ENCODE data around the gene RAB36. TPM values are rescaled to one million over a fixed set of nuclear protein-coding genes. Genes with fewer than 3 reads are reported as not detected.
"Not testable (repeated sequence)": the region's sequence is repeated elsewhere in the genome, so short reads cannot be mapped to it uniquely, and the experiment has no call there.

Gene RAB36
- total RNA-seq, 2 experiments from 2014 or later: 0.27 to 0.31 TPM

- POLR2A ChIA-PET: no interaction called here
- no peak overlapping the region for H3K4me3 Mint-ChIP-seq
- no peaks in the 10 kb centered on the region for H3K4me1 Mint-ChIP-seq
Observed at GRCh38 chr22:23127055-23127756, 18.1 kb upstream of the RAB36 start.

DNA sequence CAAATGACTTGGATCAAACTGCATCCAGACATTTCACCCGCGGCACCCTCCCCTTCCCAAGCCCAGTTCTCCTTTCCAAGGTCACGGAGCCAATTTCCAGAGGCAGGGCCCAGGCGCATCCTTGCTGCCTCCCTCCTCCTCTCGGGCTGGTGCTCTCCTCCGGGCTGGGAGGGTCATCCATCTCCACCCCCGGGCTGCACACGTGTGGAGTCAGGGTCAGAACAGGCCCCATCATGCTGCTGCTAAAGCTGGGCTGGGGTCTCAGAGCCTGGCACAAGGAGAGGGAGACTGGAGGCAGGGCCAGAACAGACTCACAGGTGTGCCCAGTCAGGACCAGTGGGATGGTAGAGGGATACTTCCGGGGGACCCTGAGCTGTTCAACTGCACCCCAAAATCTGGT is 17.5 kb upstream of the RAB36 start:
- no peak overlapping the region for H3K4me3 Mint-ChIP-seq
- H3K4me1 Mint-ChIP-seq: no peaks in the 10 kb centered on the region
- POLR2A ChIA-PET: no interaction called here
- no peak overlapping the region for H3K27ac Mint-ChIP-seq
- H3K36me3 Mint-ChIP-seq (ENCODE audit: low read depth): no peaks in the 10 kb centered on the region
- peaks cover 4% of the 10 kb centered on the region for H3K27me3 Mint-ChIP-seq
- H3K9me3 Mint-ChIP-seq: no peaks in the 10 kb centered on the region
- CTCF ChIA-PET: interaction anchor here (0.9 to 3.0 kb wide), 8 partner anchors 10 to 375 kb away, joined by 3 to 20 read pairs (median 4); no protein-coding TSS in a partner anchor
- DNase-seq: no peak

More at GRCh38 chr22:23127055-23127756, 18.1 kb upstream of the RAB36 start:
- Mint-ChIP-seq H3K9me3 (no peaks in the 10 kb centered on the region), H3K27me3 (peaks cover 4% of the 10 kb centered on the region), H3K36me3 (ENCODE audit: low read depth) (no peaks in the 10 kb centered on the region), H3K27ac (no peak overlapping the region)
- DNase-seq: no peak
- CTCF ChIA-PET: interaction anchor here (0.9 to 3.0 kb wide), 8 partner anchors 13 to 374 kb away, joined by 3 to 20 read pairs (median 4); no protein-coding TSS in a partner anchor

- Mint-ChIP-seq H3K4me1 (no peaks in the 10 kb centered on the region), H3K36me3 (ENCODE audit: low read depth) (no peaks in the 10 kb centered on the region), H3K4me3 (no peak overlapping the region), H3K27ac (no peak overlapping the region), H3K9me3 (no peaks in the 10 kb centered on the region), H3K27me3 (peaks cover 4% of the 10 kb centered on the region)
- peak; percentile 75 for DNase-seq
- ChIA-PET POLR2A (no interaction called here), CTCF (interaction anchor here (0.7 to 3.0 kb wide), 9 partner anchors 9 to 318 kb away, joined by 3 to 20 read pairs (median 4); no protein-coding TSS in a partner anchor)
Observed at GRCh38 chr22:23128269-23129108, 16.8 kb upstream of the RAB36 start.

DNA sequence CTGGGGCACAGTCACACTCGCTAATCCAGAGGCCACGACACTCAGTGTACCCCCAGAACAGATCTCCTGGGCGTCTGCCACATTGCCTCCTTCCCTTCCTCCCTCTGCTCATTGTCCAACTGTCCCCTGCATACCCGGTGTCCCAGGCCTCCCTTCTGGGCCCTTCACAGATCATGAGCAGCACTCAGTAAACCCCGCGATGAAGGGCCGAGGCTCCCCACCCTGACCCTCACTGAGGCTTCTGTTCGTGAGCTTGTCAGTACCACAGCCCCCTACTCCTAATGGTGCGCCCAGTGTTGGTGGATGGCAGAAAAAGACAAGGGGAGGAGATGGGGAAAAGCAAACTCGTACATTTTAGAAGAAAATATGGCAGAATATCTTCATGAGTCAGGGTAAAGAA is 16.1 kb upstream of the RAB36 start:
- H3K27me3 Mint-ChIP-seq: peaks cover 4% of the 10 kb centered on the region
- no peaks in the 10 kb centered on the region for H3K4me1 Mint-ChIP-seq
- ChIA-PET CTCF (interaction anchor here (0.7 to 3.0 kb wide), 6 partner anchors 8 to 173 kb away, joined by 3 to 20 read pairs (median 6); no protein-coding TSS in a partner anchor), POLR2A (no interaction called here)
- no peak overlapping the region for H3K27ac Mint-ChIP-seq
- DNase-seq: no peak
- no peak overlapping the region for H3K4me3 Mint-ChIP-seq
- no peaks in the 10 kb centered on the region for H3K9me3 Mint-ChIP-seq
- H3K36me3 Mint-ChIP-seq (ENCODE audit: low read depth): no peaks in the 10 kb centered on the region

DNA sequence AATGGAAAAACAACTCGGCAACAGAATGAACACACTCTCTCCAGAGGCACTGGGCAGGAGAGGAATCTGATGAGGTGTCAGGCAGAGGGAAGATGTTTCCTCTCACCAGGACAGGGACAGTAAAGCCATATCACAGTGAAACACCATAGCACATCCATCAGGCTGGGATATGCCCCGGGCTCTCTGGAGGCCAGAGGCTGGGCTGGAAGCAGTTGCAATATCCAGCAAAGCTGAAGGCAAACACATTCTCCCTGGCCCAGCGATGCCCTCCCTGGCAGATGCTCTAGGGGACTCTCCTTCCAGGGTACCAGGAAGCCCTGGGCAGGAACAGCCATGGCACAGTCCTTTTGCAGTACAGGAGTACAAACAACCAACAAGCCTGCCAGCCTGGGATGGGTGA is 14.6 kb upstream of the RAB36 start:
- no peaks in the 10 kb centered on the region for H3K36me3 Mint-ChIP-seq (ENCODE audit: low read depth)
- H3K4me1 Mint-ChIP-seq: no peaks in the 10 kb centered on the region
- ChIA-PET CTCF (no interaction called here), POLR2A (no interaction called here)
- H3K27ac Mint-ChIP-seq: no peak overlapping the region
- no peaks in the 10 kb centered on the region for H3K9me3 Mint-ChIP-seq
- no peak for DNase-seq
- peaks cover 4% of the 10 kb centered on the region for H3K27me3 Mint-ChIP-seq
- no peak overlapping the region for H3K4me3 Mint-ChIP-seq

- ChIA-PET POLR2A (no interaction called here), CTCF (interaction anchor here (1.0 to 1.3 kb wide), 3 partner anchors 173 to 176 kb away, joined by 3 to 4 read pairs (median 3); no protein-coding TSS in a partner anchor)
- Mint-ChIP-seq H3K9me3 (no peaks in the 10 kb centered on the region), H3K27ac (no peak overlapping the region), H3K4me3 (no peak overlapping the region), H3K4me1 (peaks cover under 1% of the 10 kb centered on the region), H3K27me3 (peaks cover 4% of the 10 kb centered on the region), H3K36me3 (ENCODE audit: low read depth) (no peaks in the 10 kb centered on the region)
- DNase-seq: no peak
Observed at GRCh38 chr22:23131931-23132330, 13.3 kb upstream of the RAB36 start.

DNA sequence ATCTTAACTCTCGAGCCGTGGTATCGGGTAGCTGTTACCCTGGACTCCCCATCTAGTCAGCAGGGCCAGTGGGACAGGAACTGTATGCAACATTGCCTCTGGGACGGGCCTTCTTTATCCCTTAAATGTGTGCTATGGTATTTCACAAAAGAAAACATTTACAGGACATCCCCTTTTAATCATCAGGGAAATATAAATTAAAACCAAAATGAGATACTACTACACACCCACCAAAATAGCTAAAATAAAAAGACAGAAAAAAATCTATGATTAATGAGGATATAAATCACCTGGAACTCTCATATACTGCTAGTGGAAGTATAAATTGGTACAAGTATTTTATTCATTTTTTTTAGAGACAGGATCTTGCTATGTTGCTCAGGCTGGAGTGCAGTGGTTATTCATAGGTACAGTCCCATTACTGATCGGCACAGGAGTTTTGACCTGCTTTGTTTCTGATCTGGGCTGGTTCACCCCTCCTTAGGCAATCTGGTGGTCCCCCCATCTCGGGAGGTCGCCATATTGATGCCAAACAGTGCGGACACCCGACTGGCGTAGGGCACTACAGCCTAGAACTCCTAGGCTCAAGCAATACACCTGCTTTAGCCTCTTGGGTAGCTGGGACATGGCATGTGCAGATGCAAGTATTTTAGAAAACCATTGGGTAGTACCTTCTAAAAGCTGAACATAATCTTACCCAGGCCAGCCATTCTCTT is 12.7 kb upstream of the RAB36 start:
- ChIA-PET CTCF (interaction anchor here (0.6 to 1.3 kb wide), 3 partner anchors 9 to 177 kb away, joined by 3 to 4 read pairs (median 3); no protein-coding TSS in a partner anchor), POLR2A (no interaction called here)
- no peak for DNase-seq
- no peak overlapping the region for H3K4me3 Mint-ChIP-seq
- H3K27me3 Mint-ChIP-seq: peaks cover 4% of the 10 kb centered on the region
- peaks cover 7% of the 10 kb centered on the region for H3K4me1 Mint-ChIP-seq
- no peak overlapping the region for H3K27ac Mint-ChIP-seq
- no peaks in the 10 kb centered on the region for H3K36me3 Mint-ChIP-seq (ENCODE audit: low read depth)
- H3K9me3 Mint-ChIP-seq: no peaks in the 10 kb centered on the region

GRCh38 chr22:23133922-23134321 is 11.4 kb upstream of the RAB36 start:
- POLR2A ChIA-PET: no interaction called here
- no peak overlapping the region for H3K4me3 Mint-ChIP-seq
- CTCF ChIA-PET: interaction anchor here (1.3 to 1.4 kb wide), 2 partner anchors 11 to 174 kb away, joined by 3 to 5 read pairs; partner anchors contain the start of gene RAB36
- H3K36me3 Mint-ChIP-seq (ENCODE audit: low read depth): no peaks in the 10 kb centered on the region
- peaks cover 21% of the 10 kb centered on the region for H3K4me1 Mint-ChIP-seq
- peaks cover 4% of the 10 kb centered on the region for H3K27me3 Mint-ChIP-seq
- DNase-seq: no peak
- no peaks in the 10 kb centered on the region for H3K9me3 Mint-ChIP-seq
- H3K27ac Mint-ChIP-seq: no peak overlapping the region

- CTCF ChIA-PET: interaction anchor here (0.6 to 2.0 kb wide), 3 partner anchors 8 to 206 kb away, joined by 3 to 7 read pairs (median 3); no protein-coding TSS in a partner anchor
- H3K36me3 Mint-ChIP-seq (ENCODE audit: low read depth); POLR2A ChIA-PET; DNase-seq; H3K9me3 Mint-ChIP-seq; H3K4me3 Mint-ChIP-seq; H3K27me3 Mint-ChIP-seq: not testable (repeated sequence)
- H3K4me1 Mint-ChIP-seq: peaks cover 43% of the 10 kb centered on the region
- H3K27ac Mint-ChIP-seq: peak overlapping the region; percentile 92
Observed at GRCh38 chr22:23136991-23137390, 8.3 kb upstream of the RAB36 start.

DNA sequence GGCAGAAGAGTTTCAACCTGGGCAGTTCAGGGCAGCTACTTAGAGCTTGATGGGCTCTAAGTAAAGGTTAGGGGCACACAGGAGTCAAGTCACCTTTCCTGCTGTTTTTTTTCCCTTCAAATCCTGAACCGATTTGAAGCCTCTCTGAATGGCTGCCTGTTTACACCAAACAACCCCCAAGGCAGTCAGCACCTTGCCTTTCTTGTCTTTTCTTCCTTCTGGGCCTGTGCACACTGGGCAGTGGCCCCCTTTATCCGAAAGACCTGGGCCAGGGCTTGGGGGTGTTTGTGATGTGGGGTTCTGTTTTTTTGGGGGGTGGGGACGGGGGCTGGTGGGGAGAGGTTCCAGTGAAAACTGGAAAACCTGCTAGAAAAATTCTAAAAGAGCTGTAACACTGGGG is 7.8 kb upstream of the RAB36 start:
- Mint-ChIP-seq H3K9me3 (no peaks in the 10 kb centered on the region), H3K4me3 (no peak overlapping the region), H3K27ac (peak overlapping the region; percentile 92), H3K27me3 (no peaks in the 10 kb centered on the region), H3K4me1 (peaks cover 48% of the 10 kb centered on the region), H3K36me3 (ENCODE audit: low read depth) (no peaks in the 10 kb centered on the region)
- POLR2A ChIA-PET: no interaction called here
- CTCF ChIA-PET: interaction anchor here (0.6 to 2.0 kb wide), 3 partner anchors 9 to 206 kb away, joined by 3 to 7 read pairs (median 3); no protein-coding TSS in a partner anchor
- DNase-seq: no peak

GRCh38 chr22:23137905-23138561 is 7.2 kb upstream of the RAB36 start:
- DNase-seq: peak; percentile 62
- peak overlapping the region; percentile 29 for H3K4me3 Mint-ChIP-seq
- no peaks in the 10 kb centered on the region for H3K36me3 Mint-ChIP-seq (ENCODE audit: low read depth)
- H3K4me1 Mint-ChIP-seq: peaks cover 53% of the 10 kb centered on the region
- peak overlapping the region; percentile 92 for H3K27ac Mint-ChIP-seq
- H3K27me3 Mint-ChIP-seq: no peaks in the 10 kb centered on the region
- POLR2A ChIA-PET: interaction anchor here (0.6 kb wide), 2 partner anchors 16 to 613 kb away, joined by 3 read pairs; no protein-coding TSS in a partner anchor
- no peaks in the 10 kb centered on the region for H3K9me3 Mint-ChIP-seq
- CTCF ChIA-PET: interaction anchor here (1.3 to 2.0 kb wide), 2 partner anchors 9 to 15 kb away, joined by 3 to 7 read pairs; no protein-coding TSS in a partner anchor
